HG03280 (cell line): ENCODE measurements around the gene RASSF8.

Experiments
- ATAC-seq: cut with Tn5 transposase; IDR thresholded peaks from one replicate; pipeline ENCODE4 v1.9.1; 2021; ENCODE audit warnings: mild to moderate bottlenecking, moderate library complexity; ENCODE audit not compliant: unreplicated experiment

The RASSF8 gene

DNA sequence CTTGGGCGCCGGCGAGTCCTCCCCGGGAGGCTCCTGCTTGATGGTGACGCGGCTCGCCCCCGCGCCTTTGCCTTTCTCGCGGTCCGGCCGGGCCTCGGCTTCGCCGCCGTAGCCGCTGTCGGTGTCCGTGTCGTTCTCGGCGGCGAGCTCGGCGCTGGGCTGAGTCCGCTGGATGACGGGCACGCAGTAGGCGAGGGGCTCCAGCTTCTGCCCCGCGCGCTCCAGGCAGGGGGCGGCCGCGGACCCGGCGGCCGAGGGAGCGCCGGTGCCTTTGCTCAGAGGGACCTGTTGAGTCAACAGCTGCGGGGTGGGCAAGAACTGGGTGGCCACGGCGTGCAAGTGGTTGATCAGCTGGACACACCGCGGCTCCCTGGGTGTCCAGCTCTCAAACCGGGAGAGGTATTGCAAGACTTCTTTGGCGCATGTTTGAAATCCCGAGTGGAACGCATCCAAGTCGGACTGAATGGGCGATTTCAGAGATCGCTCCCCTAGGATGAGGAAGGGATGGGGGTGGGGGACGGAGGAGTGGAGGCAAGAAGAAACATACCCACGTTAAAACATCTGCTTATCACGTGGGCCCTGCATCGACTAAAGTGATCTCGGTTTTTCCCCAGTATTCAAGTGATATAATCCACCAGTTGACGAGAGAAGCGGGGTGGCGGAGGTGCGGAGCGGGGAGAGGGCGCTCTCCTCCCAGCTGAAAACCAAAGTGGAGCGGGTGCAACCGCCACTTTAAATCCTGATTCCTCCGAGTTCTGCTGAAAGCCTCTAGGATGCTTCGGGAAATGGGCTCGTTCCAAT lies 164.4 kb downstream of the RASSF8 start:
- ATAC-seq = peak; percentile 20

DNA sequence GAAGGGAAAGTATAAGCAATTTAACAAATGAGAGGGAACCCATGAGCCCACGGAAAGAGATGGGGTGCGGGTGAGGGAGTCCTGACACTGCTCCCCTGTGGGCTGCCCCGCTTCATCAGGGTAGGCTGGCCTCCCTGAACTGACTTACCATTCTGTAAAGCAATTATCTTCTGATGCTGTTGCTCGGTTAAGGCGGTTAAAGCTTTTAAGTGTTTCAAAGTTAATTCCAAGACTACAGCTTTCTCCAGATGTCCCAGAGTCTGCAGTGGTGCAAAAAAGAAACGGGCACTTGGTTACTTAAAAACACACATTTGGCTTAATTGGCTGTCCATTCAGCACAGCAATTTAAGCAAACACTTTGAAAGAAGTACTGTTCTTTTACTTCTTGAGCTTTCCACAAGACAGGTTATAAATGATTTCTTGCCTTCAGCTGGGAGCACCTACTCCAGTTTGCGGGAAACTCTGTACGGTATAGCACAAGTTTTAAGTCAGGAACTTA lies 165.0 kb downstream of the RASSF8 start:
- no peak for ATAC-seq

DNA sequence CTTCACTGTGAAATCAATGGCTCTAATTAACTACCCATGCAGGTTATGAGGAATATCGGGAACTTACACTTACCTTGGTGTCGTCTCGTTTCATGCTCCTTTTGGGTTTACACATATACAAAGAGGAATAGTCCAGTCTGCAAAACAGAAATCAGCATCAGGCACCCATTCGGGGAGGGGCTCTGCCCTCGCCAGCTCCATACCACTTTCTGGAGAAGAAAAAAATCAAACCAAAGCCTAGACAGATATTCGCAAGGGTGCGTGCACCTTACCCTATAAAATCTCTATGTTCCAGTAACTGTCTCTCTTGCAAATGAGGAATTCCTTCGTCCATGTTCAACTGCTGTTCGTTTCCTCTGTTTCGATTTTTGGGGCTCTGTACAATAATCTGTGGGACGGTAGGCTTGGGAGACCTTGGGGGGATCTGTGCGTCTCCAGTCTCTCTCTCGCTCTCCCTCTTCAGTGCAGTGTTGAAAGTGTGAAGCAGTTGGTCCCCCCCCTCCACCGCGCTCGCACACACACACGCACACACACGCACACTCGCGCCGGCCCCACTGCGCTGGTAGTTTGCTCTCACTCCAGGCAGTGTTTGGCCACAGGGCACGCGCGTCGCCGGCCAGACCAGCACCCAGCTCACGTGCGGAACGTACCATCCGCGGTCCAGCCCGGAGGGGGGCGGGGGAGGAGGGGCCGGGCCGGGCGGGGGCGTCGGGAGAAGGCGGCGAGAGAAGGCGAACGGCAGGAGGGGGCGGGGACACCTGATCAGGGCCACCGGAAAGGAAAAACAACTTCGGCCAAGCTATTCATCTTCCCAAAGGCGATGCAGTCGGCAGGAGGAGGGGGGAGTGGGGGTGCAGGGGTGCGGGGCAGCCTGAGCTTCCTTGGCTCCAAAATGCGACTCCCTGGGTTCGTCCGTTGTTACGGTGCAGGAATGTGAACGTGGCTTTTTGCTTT lies 166.2 kb downstream of the RASSF8 start, which contains the start of gene BHLHE41:
Gene BHLHE41, minus strand, starts transcription at position 592 of the 954 bp plus-strand sequence. Its CDS starts 258 bp downstream, at position 334.
- ATAC-seq = no peak

DNA sequence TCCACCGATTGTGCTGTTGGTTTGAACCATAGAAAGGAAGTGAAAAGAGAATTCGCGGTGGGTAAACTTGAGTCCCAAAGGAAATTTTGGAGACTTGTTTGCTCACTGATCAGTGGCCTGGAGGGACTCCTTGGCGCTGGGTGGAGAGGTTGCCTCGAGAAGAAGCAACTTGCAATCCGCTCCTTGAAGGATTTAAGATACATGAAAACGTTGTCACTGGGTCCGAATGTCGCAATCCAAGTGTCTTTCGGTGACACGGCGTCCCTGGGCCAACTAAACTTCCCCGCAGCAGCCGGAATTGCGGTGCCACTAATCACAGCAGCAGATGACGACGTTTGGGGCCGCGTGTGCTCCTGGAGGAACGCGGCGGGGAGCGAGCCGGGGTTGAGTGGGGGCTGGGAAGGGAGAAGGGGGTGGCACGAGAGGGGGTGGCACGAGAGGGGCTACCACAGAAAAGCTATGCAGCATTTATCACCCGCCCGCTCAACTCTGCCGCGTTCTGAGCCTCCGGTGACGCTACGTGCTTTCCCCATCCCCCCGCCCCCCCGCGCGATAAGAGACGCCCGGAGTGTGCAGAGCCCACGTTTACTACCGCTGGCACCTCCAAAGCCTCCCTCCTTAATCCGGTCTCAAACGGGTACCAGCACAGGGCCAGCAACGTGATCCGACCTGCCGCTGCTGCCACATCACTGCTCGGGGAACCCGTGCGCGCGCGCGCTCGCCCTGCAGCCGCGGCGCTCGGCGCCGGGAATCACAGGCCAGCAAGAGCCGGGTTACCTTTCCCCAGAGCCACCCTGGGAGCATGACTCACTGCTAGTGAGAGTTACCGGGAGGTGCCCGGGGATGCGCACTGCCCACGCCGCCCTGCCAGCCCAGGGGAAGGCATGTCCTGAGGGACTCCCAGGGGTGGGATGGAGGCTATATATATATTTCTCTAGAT lies 167.2 kb downstream of the RASSF8 start:
- peak; percentile 26 for ATAC-seq

DNA sequence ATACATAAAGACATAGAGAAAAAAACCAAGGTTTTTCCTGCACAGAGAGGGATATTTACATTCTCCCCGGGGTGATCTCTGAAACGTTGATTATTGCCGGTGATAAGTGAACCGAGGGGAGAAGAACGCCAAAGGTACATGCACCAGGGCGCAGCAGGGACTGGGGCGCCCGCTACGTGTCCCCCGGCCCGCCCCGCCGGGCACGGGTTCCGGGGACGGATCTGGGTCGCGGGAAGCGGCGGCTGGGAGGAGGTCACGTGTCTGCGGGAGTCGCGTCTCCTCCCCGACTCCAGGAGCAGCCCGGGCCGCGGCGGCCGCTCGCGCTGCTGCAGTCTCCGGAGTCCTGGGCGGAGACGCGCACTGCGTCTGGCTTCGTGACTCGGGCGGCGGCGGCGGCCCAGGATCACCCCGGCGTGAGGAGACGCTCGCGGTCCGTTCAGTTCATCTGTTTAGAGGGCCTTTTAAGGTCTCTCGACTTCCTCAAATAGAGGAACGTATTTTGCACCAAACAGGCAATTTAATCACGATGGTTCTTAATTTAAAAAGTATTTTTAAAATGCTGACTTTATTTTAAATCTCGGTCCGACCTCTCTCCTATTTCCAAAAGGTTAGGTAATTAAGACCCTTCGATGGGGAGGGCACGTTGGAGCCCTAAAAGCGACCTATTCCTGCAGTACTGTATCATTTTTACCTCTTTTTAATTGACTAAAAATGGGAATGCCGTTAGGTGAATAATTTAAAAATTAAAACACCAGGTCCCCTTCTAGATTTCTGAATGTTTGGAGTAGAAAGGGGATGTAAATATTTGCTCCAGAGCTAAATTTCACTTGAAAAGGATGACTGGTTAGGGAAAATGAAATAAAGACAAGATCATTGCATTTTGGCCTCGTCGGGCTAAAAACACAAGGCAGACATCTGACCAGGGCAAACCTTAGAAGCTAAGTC lies 168.1 kb downstream of the RASSF8 start:
- peak; percentile 44 for ATAC-seq

DNA sequence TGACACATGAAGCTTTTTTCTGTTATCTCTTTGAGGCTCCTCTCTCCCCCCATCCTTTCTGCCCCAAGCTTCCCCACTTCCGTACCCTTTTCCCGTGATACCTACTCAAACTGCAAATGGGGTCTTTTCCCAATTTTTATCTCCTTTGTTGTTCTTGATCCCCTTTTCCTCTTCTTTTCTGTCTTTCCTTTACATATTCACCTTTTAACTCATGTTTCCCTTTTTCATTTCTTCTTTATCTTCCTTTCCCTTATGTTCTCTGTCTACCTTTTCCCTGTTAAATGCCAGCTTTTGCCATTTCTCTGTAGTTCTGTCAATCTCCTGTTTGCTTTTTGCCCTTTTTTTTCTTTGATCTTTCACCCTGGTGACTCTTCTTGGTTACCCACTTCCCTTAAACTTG lies 168.9 kb downstream of the RASSF8 start:
- no peak for ATAC-seq

DNA sequence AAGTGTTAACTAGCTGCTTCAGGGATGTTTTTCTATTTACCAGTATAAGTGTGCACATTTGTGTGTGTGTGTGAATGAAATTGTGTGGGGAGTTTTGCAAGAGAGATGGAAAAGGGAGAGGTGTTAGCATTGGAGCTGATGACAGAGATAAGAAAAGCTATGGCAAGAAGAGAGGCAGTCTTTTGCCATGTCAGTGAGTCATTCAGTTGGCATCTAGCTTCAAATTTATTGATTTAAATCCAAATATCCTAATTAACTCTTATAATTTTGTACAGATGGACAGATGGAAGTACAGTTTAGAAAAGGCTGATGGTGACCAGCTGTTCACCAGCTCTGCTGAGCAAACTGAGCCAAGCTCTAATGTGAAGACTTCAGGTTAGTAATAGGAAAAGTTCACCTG lies 169.7 kb downstream of the RASSF8 start:
- no peak for ATAC-seq
